Thymus (tissue), 11 donors: Measurements from ENCODE around the gene SPATC1L. TPM values are rescaled to one million over a fixed set of nuclear protein-coding genes. Genes with fewer than 3 reads are reported as not detected.
"Not testable (repeated sequence)": the region's sequence is repeated elsewhere in the genome, so short reads cannot be mapped to it uniquely, and the experiment has no call there.

Experiments
- DNase-seq, 9 donors: peaks; one replicate each; pipeline ENCODE4 v3.0.0-alpha.2; 2013; ENCODE audit warnings: low spot score in 9 of 9, low read depth in 6 of 9, missing footprints in 1 of 9
- H3K27ac ChIP-seq, 2 donors: one replicate each; pipeline ENCODE4 v1.5.1; 2013; ENCODE audit warnings: control low read depth in 1 of 2, low read depth in 1 of 2, low read length in 1 of 2, mild to moderate bottlenecking in 1 of 2, moderate library complexity in 1 of 2
- H3K27me3 ChIP-seq, 2 donors: one replicate each; pipeline ENCODE4 v1.5.1; 2013; ENCODE audit warnings: low read length in 1 of 2; ENCODE audit not compliant: control insufficient read depth in 2 of 2, insufficient read depth in 1 of 2
- H3K36me3 ChIP-seq, 2 donors: one replicate each; pipeline ENCODE4 v1.5.1; 2013; ENCODE audit warnings: low read length in 1 of 2, mild to moderate bottlenecking in 1 of 2, moderate library complexity in 1 of 2; ENCODE audit not compliant: control insufficient read depth in 2 of 2, insufficient read depth in 2 of 2
- H3K4me1 ChIP-seq, 2 donors: one replicate each; pipeline ENCODE4 v1.5.1; 2013; ENCODE audit warnings: low read length in 2 of 2; ENCODE audit not compliant: control insufficient read depth in 2 of 2, insufficient read depth in 2 of 2
- H3K4me3 ChIP-seq, 2 donors: one replicate each; pipeline ENCODE4 v1.5.1; 2013; ENCODE audit warnings: low read length in 2 of 2, control low read depth in 1 of 2, mild to moderate bottlenecking in 1 of 2
- H3K9me3 ChIP-seq, 2 donors: one replicate each; pipeline ENCODE4 v1.5.1; 2013; ENCODE audit warnings: low read length in 1 of 2, mild to moderate bottlenecking in 1 of 2; ENCODE audit not compliant: control insufficient read depth in 2 of 2, insufficient read depth in 1 of 2
- WGBS: extraction: QIAGEN DNeasy Blood & Tissue Kit; methylation state at CpG from one replicate; pipeline ENCODE4 v1.1.7; 2013; 5-methylcytosine and 5-hydroxymethylcytosine counted together
- polyA plus RNA-seq: library from polyadenylated mRNA; stranded (reverse); fragments of 200-250 nt; gene quantifications from one replicate; pipeline ENCODE4 v1.2.3, GENCODE V29; 2013
- total RNA-seq: library from RNA; stranded (reverse); fragments of 120-200 nt; gene quantifications from one replicate; pipeline ENCODE4 v1.2.4, GENCODE V29; 2013
- donor health status: healthy.

SPATC1L gene
- total and polyA plus RNA-seq, 2 donors: 4.8 to 9.6 TPM

DNA sequence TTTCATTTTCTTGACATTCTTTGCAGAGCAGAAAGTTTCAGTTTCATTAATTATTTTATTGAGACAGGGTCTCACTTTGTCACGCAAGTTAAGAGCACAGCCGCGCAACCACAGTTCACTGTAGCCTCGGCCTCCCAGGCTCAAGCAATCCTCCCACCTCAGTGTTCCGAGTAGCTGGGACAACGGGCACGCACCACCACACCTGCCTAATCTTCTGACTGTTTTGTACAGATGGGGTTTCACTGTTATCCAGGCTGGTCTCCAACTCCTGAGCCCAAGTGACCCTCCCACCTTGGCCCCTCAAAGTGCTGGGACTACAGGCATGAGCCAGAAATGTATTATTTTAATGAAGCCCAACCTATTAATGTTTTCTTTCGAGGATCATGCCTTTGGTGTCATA lies 3.0 kb upstream of the SPATC1L start:
- DNase-seq: no peak
- no peak overlapping the region for H3K27ac ChIP-seq

DNA sequence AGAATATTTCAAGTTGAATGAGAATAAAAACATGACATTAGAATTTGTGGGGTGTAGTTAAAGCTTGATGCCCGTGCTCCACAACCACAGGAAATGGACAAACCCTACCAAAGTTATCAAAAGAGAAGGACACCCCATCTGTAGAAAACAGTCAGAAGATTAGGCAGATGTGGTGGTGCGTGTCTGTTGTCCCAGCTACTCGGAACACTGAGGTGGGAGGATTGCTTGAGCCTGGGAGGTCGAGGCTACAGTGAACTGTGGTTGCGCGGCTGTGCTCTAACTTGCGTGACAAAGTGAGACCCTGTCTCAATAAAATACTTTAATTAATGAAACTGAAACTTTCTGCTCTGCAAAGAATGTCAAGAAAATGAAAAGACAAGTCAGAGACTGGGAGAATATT lies 1.5 kb upstream of the SPATC1L start:
- 79% methylated on average over 7 of the region's 7 CpGs for WGBS
- Histone ChIP-seq H3K27ac (no peak overlapping the region), H3K4me1 (peaks cover 0 to 14% of the 10 kb centered on the region in 2 donors), H3K27me3 (peaks cover 0 to 2% of the 10 kb centered on the region in 2 donors), H3K9me3 (no peaks in the 10 kb centered on the region), H3K36me3 (peaks cover 0 to 3% of the 10 kb centered on the region in 2 donors), H3K4me3 (no peak overlapping the region)
- no peak for DNase-seq

More for the DNA sequence above, 3.0 kb upstream of the SPATC1L start:
- Histone ChIP-seq H3K27me3 (peaks cover 0 to 2% of the 10 kb centered on the region in 2 donors), H3K9me3 (no peaks in the 10 kb centered on the region), H3K36me3 (peaks cover 3 to 12% of the 10 kb centered on the region in 2 donors), H3K4me1 (peaks cover 0 to 14% of the 10 kb centered on the region in 2 donors), H3K4me3 (no peak overlapping the region)
- WGBS: 93% methylated on average over 8 of the region's 8 CpGs

DNA sequence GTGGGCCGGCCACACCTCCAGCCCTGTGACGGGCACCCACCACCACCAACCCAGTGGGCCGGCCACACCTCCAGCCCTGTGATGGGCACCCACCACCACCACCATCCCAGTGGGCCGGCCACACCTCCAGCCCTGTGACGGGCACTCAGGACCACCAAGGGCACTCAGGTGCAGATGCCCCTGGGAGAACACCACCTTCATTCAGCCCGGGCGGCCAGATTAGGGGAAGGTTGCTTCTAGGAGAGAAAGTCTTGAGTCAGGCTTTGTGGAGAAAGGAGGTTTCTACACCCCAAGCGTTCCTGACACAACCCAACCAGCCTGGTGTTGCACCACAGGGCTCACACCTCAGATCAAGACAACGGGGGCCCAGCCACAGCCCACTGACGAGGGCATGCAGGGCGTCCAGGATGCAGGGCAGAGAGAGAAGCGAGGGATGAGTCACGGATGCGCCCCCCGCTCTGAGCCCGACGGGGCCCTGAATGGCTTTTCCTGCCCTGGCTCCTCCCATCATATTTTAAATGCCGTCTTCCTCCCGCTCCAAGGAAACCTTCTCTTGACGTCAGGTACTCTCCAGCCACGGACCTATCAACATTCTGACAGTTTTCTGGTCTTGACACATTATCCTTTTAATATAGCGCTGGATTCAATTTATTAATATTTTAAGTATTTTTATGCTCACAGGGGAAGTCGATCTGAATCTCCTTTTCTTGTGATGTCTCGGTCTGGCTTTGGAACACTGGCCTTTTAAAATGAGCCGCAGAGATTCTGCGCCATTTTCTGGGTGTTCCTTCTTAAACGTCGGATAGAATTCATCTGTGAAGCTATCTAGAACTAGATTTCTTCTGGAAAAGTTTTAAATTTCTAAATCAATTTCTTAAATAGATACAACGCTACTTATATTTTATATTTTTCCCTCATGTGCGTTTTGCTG lies 631 bp upstream of the SPATC1L start:
- Histone ChIP-seq H3K4me1 (peaks cover 0 to 14% of the 10 kb centered on the region in 2 donors), H3K36me3 (no peaks in the 10 kb centered on the region), H3K4me3 (peak overlapping the region; percentile 62 to 68), H3K9me3 (no peaks in the 10 kb centered on the region), H3K27me3 (peaks cover 0 to 2% of the 10 kb centered on the region in 2 donors), H3K27ac (peak overlapping the region; percentile 83 to 90)
- WGBS: 13% methylated on average over 30 of the region's 30 CpGs
- DNase-seq: peak in 8 of 9 donors; percentile 2 to 89 (median 60)

DNA sequence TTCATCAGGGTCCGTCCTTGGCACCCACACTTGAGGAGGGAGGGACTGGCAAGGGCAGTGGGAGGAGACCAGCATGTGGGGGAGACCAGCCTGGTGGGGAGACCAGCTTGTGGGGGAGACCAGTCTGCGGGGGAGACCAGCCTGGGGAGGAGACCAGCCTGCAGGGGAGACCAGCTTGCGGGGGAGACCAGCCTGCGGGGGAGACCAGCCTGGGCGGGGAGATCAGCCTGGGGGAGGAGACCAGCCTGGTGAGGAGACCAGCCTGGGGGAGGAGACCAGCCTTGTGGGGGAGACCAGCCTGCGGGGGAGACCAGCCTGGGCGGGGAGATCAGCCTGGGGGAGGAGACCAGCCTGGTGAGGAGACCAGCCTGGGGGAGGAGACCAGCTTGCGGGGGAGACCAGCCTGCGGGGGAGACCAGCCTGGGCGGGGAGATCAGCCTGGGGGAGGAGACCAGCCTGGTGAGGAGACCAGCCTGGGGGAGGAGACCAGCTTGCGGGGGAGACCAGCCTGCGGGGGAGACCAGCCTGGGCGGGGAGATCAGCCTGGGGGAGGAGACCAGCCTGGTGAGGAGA lies 836 bp downstream of the SPATC1L start:
- not testable (repeated sequence) for DNase-seq, H3K4me3 ChIP-seq, H3K27ac ChIP-seq, H3K9me3 ChIP-seq, H3K27me3 ChIP-seq, H3K36me3 ChIP-seq
- WGBS: 71% methylated on average over 6 of the region's 13 CpGs
- H3K4me1 ChIP-seq: peaks cover 0 to 14% of the 10 kb centered on the region in 2 donors

DNA sequence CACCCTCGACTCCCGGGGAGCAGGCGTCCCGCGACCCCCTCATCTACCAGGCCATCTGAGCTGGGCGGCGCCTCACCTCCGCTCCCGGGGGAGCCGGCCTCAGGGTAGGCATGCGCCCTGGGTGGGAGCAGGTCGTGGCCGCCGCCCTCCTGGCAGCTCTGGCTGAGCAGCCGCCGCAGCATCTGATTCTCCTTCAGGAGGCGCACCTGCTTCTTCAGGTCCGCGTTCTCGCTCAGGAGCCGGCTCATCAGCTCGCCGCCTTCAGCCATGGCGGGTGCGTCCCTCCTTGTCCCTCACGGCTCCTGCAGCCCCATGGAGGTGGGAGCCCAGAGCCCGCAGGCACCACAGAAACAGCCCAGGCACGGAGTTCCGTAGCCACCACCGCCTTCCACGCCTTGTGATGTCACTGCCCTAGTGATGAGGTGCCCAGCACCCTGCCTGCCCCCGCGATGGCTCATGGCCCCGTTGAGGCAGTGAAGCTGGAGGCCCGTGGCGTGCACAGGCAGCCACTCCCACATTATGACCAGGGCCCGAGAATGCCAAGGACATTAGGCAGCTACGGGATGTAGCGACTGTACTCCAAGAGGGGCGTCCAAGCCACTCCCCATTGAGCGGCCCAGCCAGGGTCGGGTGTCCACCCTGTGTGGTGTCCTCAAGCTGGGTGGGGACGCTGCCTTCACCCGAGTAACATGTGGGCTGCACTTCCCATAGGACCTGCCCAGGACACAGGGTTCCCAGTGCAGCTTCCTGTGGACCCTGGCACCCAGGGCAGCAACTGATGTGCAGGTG lies 1.5 kb downstream of the SPATC1L start:
- Histone ChIP-seq H3K36me3 (no peaks in the 10 kb centered on the region), H3K4me3 (no peak overlapping the region), H3K27ac (no peak overlapping the region), H3K9me3 (no peaks in the 10 kb centered on the region), H3K4me1 (peaks cover 0 to 14% of the 10 kb centered on the region in 2 donors), H3K27me3 (peaks cover 0 to 2% of the 10 kb centered on the region in 2 donors)
- WGBS: 97% methylated on average over 44 of the region's 44 CpGs
- no peak for DNase-seq

DNA sequence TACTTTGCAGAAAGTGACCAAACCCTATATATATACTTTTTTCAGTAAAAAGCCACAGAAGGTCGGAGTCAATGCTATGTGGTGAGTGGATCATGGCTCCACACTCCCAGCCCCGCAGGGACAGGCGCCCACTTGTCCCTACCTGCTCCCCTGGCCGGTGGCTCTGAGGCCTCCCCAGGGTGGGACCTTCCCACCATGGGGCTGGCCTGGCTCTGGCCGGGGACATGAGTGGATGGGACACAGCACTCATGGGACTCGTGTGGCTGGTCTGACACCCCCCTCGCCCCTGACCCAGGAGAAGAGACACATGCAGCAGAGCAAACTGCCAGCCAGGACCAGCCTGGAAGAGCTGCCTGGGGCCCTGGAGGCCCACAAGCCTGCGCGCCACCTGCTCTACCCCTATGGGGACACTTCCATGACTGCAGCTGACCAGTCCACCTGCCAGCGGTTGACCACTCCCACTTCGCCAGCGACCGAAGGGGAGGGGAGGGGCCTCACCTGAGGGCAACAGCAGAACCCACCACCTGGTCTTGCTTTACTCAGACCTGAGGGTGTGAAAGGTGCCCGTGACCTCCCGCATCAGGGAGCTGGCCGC lies 2.2 kb downstream of the SPATC1L start:
- H3K27me3 ChIP-seq: peaks cover 0 to 2% of the 10 kb centered on the region in 2 donors
- H3K36me3 ChIP-seq: no peaks in the 10 kb centered on the region
- no peaks in the 10 kb centered on the region for H3K9me3 ChIP-seq
- DNase-seq: no peak
- no peak overlapping the region for H3K27ac ChIP-seq
- peaks cover 0 to 14% of the 10 kb centered on the region in 2 donors for H3K4me1 ChIP-seq
- H3K4me3 ChIP-seq: no peak overlapping the region
- 95% methylated on average over 16 of the region's 16 CpGs for WGBS

DNA sequence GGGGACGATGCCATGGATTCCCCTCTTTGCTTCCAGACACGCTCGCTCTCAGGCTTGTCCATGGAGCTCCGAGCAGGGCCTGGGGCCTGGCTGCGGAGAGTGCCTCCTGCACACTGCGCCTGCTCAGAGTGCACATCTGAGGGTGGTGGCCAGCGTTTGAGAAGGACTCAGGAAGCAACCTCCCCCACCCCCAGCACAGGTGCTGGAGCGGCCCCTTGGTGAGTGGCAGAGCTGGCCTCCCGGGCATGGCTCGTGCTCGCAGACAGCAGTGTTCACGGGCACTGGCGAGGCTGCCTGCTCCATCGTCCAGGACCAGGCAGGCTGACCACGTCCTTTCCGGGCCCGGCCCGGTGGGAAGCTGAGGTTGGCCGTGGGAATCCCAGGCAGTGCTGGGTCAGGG lies 2.8 kb downstream of the SPATC1L start:
- WGBS: 96% methylated on average over 19 of the region's 19 CpGs
- Histone ChIP-seq H3K9me3 (no peaks in the 10 kb centered on the region), H3K27ac (no peak overlapping the region), H3K36me3 (no peaks in the 10 kb centered on the region), H3K4me3 (no peak overlapping the region), H3K4me1 (peaks cover 0 to 14% of the 10 kb centered on the region in 2 donors), H3K27me3 (peaks cover 0 to 2% of the 10 kb centered on the region in 2 donors)
- no peak for DNase-seq

DNA sequence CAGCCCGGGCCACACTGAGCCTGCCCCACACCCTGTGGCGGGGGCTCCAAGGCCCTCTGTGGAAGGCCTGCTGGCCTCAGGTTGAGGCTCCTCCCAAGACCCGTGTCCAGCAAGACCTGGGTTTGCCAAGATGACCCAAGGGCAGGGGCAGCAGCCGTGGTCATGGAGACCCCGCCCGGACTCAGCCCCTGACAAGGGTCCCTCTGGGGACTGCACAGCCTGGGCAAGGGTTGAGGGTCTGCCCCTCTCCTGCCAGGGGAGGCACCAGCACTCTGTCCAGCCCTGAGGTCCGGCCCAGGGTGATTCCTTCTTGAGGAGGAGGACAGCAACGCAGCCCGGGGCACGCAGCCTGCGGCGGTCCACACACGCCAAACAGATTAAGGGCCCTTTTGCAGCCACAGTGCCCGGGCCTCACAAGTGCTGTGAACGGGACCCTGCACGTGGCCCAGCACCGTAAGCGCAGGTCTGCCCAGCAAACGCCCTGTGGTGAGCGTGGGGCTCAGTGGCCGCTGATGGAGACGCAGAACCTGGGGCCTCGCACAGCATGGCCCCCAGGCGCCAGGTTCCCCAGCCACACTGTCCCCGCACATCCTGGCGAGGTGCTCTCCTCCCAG lies 3.4 kb downstream of the SPATC1L start:
- Histone ChIP-seq H3K27me3 (peaks cover 0 to 2% of the 10 kb centered on the region in 2 donors), H3K4me1 (peaks cover 0 to 14% of the 10 kb centered on the region in 2 donors), H3K9me3 (no peaks in the 10 kb centered on the region), H3K36me3 (no peaks in the 10 kb centered on the region), H3K4me3 (no peak overlapping the region), H3K27ac (no peak overlapping the region)
- DNase-seq: no peak
- WGBS: 96% methylated on average over 26 of the region's 26 CpGs
